DMS79 (cell line): ENCODE results near the gene TMPRSS12.
"Not testable (repeated sequence)": the region's sequence is repeated elsewhere in the genome, so short reads cannot be mapped to it uniquely, and the experiment has no call there.

ENCODE experiments used
- DNase-seq: peaks from one replicate; lab custom pipeline; 2025; lab: John Stamatoyannopoulos, UW

The TMPRSS12 gene

DNA sequence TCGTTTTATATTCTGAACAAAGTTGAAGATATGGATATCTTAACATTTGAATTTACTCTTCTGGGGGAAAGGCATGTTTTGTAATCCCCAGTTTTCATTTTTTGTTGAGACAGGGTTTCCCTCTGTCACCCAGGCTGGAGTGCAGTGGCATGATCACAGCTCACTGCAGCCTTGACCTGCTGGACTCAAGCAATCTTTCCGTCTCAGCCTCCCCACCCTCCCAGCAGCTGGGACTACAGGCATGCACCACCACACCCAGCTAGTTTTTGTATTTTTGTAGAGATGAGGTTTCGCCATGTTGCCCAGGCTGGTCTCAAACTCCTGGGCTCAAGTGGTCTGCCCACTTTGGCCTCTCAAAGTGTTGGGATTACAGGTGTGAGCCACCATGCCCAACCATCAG is 84.2 kb downstream of the TMPRSS12 start:
- DNase-seq: not testable (repeated sequence)

DNA sequence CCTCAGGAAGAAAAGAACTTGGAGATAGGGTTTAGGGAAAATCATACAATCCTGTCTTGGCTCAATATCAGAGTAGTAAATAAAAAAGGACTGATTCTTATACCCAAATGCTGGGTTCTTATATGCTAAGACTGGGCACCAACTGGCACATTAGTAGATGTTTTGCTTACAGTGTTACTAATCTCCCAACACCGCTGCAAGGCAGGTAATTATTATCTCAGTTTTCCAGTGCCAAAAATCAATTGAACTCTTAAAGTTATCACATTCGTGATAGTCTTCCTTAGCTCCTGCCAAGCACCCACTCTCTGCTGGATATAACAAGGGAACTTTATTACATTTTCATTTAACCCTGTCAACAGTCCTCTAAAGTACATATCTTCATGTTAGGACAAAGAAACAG is 84.6 kb downstream of the TMPRSS12 start:
- no peak for DNase-seq

DNA sequence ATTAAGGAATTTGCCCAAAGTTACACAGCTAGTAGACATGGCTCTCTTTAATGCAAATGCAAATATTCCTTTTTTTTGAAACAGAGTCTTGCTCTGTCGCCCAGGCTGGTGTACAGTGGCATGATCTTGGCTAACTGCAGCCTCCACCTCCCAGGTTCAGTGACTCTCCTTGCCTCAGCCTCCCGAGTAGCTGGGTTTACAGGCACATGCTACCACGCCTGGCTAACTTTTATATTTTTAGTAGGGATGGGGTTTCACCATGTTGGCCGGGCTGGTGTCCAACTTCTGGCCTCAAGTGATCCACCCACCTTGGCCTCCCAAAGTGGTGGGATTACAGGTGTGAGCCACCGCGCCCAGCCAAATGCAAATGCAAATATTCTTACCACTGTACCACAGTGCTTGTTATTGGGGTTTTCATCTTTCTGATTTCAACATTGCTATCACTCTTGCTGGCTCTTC is 85.1 kb downstream of the TMPRSS12 start:
- DNase-seq: no peak

DNA sequence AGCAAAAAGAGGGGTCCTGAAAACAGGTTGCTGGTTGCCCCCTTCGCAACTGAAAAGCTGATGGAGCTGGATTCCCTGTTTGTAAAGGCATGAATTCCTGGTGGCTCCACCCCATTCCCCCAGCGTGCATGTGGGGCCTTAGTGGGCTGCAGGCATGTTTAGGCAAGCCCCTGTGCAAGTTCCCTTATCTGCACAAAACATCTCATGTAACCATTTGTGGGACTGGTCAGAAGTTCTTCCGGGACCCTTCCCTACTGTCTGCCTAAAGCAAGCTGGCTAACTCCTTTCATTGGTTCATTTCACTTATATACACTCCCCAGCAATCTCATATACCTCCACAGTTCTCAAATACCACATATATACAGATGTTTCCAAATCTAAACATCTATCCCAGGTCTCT is 85.7 kb downstream of the TMPRSS12 start:
- DNase-seq: no peak

DNA sequence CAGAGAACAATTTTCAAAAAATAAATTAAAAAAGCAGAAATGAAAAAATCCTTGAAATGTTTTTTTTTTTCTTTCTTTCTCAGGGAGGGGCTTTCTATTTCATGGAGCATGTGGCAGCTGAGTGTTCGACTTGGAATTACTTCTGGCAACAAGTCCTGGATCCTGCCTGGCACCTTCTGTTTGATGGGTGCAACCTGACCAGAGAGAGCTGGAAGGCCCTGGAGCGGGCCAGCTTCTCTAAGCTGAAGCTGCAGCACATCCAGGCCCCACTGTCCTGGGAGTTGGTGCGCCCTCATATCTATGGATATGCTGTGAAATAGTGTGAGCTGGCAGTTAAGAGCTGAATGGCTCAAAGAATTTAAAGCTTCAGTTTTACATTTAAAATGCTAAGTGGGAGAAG is 87.1 kb downstream of the TMPRSS12 start:
- DNase-seq: no peak

DNA sequence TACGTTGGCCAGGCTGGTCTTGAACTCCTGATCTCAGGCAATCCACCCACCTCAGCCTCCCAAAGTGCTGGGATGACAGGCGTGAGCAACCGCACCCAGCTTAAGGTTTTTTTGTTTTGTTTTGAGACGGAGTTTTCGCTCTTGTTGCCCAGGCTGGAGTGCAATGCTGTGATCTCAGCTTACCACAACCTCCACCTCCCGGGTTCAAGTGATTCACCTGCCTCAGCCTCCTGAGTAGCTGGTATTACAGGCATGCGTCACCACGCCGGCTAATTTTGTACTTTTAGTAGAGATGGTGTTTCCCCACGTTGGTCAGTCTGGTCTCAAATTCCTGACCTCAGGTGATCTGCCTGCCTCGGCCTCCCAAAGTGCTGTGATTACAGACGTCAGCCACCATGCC is 87.8 kb downstream of the TMPRSS12 start:
- DNase-seq: not testable (repeated sequence)

DNA sequence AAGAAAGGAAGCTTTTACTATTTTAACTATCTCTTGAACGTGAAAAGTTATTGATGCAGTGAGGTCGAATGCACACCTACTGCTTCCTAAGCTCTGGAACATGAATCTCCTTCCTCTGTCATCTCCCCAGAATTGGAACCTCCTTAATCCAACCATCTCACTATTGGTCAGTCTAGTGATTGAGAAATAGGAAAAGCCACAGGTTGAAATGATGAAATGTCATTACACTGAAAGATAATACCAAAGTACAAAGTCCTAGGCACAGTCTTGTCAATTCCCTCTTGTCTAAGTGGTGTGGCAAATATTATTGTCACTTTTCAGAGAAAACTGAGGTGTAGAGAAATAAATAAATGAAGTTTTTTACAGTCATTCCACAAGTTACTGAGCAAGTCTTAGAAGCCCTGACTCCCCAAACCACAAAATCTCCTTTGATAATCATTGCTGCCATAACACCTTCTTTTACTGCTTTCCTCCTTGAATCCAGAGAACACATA is 90.1 kb downstream of the TMPRSS12 start:
- no peak for DNase-seq

DNA sequence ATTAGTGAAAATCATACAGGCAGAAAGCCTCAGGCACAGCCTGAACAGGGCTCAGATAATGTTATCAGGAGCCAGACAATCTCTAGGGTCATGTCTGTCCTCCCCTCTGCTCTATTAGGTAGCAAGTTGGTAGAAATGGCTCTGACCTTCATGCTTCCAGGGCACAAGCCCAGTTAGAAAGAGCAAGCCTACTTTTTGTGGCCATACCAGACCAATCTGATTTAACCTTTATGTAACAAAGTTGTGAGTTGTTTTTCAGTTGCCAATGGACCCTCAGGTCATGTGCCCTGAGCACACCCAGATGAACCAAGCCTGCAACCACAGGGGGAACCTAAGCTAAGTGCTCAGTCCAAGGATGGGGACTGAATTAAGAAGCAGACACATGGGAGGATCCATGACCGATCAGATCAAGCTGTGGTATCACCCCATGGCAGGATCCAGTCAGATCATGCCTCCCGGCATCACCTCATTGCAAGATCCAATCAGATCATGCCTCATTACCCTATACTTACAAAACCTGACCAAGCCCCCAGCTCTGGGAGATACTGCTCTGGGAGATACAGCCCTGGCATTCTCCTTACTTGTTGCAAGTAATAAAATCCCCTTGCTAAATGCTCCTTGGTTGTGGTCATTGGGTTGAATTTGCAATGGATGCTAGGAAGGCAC is 90.9 kb downstream of the TMPRSS12 start:
- DNase-seq: no peak

DNA sequence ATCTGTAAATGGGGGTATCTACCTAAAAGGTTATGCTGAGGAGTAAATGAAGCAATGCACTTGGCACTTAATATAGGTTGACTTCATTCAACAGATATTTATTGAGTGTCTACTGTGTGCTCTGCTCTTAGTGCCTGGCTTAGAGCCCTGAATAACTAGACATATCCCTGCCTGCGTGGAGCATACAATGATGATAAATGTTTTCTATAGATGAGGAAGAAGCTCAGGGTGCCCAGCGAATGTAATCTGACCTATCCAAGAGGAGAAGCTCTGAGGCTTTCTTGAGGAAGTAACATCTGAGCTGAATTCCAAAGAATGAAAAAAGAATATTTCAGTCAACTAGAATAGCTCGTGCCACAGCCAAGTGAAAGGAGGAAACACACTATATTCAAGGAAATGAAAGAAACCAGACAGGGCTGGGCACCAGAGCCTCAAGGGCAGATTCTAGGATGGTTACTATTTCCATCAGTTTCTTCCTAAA is 91.7 kb downstream of the TMPRSS12 start:
- DNase-seq: no peak

DNA sequence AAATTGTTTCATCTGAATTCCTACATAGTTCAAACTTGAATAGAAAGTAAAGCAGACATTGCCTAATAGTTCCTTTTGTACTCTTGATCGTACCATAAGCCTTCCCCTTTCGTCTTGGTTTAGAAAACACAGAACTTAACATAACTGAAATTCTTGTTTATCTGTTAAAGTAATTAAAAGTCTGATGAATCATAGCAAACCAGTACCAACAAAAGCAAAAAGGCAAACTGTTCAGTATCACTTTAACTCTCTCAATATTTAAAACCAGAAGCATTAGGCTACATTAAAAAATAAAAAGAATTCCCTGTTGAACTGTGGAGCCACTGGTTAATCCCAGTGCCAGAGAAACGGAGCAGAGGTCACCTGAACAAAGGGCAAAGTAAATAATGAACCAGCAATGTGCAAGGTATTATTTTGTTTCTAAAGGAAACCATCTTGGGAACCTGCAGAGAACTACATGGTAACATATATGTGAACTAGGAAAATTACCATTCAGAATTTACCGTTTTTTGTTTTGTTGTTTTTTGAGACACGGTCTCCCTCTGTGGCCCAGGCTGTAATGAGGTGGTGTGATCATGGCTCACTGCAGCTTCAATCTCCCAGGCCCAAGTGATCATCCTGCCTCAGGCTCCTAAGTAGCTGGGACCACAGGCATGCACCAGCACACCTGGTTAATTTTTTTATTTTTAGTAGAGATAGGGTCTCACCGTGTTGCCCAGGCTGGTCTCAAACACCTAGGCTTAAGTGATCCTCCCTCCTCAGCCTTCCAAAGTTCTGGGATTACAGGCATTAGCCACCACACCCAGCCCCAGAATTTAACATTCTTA is 92.5 kb downstream of the TMPRSS12 start:
- DNase-seq: no peak

DNA sequence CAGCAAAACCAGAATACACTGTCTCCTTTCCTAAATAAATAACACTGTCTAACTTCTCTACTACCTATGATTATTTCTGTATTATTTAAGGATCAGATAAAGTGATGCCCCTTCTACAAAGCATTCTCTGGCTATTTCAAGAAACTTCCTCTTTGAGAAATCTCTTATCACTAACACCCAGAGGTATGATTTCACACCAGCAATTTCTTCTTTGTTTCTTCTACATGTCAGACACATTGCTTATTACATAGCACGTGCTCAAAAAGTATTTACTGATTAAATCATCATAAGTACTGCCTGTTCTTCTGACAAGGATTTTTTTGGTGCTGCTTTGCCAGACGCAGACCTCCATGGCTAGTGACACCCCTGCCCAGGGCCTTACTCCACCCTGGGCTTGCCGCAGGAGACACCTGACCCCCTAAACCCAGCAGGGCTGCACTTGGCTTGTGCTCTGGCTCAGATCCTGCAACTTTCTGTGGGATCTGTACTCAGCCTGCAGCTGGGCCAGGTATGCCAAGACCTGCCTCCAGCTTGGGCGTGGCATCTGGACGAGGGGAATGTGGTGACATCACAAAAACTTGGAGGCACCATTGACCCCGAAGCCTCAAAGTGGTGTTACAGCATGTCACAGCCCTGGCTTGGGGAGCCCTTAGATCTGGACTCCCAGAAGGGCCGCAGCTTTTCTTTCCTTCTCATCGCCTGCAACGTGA is 94.2 kb downstream of the TMPRSS12 start:
- DNase-seq: no peak
